Measurements from ENCODE around the gene HINT1. TPM values are rescaled to one million over a fixed set of nuclear protein-coding genes. Genes with fewer than 3 reads are reported as not detected.

Gene HINT1
- total and polyA plus RNA-seq, 2 of the 4 experiments (the other 2 are of a cell fraction): 179 to 352 TPM

DNA sequence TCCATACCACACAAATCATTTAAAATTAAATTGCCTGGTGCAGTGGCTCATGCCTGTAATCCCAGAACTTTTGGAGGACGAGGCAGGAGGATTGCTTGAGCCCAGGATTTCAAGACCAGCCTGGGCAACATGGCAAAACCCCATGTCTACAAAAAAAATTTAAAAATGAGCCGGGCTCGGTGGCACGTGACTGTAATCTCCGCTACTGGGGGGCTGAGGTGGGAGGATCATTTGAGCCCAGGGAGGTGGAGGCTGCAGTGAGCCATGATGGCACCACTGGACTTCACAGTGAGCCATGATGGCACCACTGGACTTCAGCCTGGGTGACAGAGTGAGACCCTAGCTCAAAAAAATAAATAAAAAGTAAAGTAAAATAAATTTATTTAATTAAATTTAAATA, 46.6 kb upstream of the HINT1 start:
- H3K79me1 ChIP-seq (ENCODE audit: low read depth in 1 of 2, low read length in 2 of 2): no peaks in the 10 kb centered on the region
- no peaks in the 10 kb centered on the region for H3K36me3 ChIP-seq (ENCODE audit: control insufficient read depth, insufficient read depth, low read length)
- CTCF ChIA-PET: interaction anchor here (0.6 to 0.7 kb wide), 2 partner anchors 394 to 1178 kb away, joined by 3 to 4 read pairs; no protein-coding TSS in a partner anchor
- no peaks in the 10 kb centered on the region for H3K9me1 ChIP-seq (ENCODE audit: insufficient read depth, low read length)
- no peak overlapping the region for H3K4me3 ChIP-seq (ENCODE audit: insufficient read depth, low read depth, low read length)
- ATAC-seq (ENCODE audit: low read depth): no peak
- H3K4ac ChIP-seq (ENCODE audit: low read depth, low read length): no peak overlapping the region
- H4K8ac ChIP-seq (ENCODE audit: low read depth in 2 of 2, low read length in 2 of 2): no peak overlapping the region
- intact Hi-C loops (cut with micrococcal nuclease): no loop called here
- peaks cover 2% of the 10 kb centered on the region for H3K4me1 ChIP-seq (ENCODE audit: control insufficient read depth, insufficient read depth, low read length)
- TF ChIP-seq RCOR1 (IDR thresholded peaks at IDR 0.05; ENCODE audit: insufficient replicate concordance, low read length) (no peak), BHLHE40 (IDR thresholded peaks at IDR 0.05; ENCODE audit: low read depth, low read length) (no peak), MAFK (IDR thresholded peaks at IDR 0.05; ENCODE audit: low read depth, low read length) (no peak), MAZ (IDR thresholded peaks at IDR 0.05; ENCODE audit: borderline replicate concordance, low read depth, low read length) (no peak), CEBPB (IDR thresholded peaks at IDR 0.05; ENCODE audit: low read depth, low read length) (no peak), SMC3 (IDR thresholded peaks at IDR 0.05; ENCODE audit: low read depth, low read length) (no peak), MXI1 (IDR thresholded peaks at IDR 0.05; ENCODE audit: borderline replicate concordance, low read depth, low read length) (no peak), POLR2A (IDR thresholded peaks at IDR 0.05; ENCODE audit: low read depth, low read length) (no peak)
- TF ChIP-seq, protein P1, sequence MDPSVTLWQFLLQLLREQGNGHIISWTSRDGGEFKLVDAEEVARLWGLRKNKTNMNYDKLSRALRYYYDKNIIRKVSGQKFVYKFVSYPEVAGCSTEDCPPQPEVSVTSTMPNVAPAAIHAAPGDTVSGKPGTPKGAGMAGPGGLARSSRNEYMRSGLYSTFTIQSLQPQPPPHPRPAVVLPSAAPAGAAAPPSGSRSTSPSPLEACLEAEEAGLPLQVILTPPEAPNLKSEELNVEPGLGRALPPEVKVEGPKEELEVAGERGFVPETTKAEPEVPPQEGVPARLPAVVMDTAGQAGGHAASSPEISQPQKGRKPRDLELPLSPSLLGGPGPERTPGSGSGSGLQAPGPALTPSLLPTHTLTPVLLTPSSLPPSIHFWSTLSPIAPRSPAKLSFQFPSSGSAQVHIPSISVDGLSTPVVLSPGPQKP (IDR thresholded peaks at IDR 0.05; ENCODE audit: borderline replicate concordance, low read depth, low read length): no peak
- TF ChIP-seq, protein P2, sequence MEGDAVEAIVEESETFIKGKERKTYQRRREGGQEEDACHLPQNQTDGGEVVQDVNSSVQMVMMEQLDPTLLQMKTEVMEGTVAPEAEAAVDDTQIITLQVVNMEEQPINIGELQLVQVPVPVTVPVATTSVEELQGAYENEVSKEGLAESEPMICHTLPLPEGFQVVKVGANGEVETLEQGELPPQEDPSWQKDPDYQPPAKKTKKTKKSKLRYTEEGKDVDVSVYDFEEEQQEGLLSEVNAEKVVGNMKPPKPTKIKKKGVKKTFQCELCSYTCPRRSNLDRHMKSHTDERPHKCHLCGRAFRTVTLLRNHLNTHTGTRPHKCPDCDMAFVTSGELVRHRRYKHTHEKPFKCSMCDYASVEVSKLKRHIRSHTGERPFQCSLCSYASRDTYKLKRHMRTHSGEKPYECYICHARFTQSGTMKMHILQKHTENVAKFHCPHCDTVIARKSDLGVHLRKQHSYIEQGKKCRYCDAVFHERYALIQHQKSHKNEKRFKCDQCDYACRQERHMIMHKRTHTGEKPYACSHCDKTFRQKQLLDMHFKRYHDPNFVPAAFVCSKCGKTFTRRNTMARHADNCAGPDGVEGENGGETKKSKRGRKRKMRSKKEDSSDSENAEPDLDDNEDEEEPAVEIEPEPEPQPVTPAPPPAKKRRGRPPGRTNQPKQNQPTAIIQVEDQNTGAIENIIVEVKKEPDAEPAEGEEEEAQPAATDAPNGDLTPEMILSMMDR (conservative IDR thresholded peaks at IDR 0.05; ENCODE audit: low read depth, low read length): no peak
- TF ChIP-seq, protein P3, sequence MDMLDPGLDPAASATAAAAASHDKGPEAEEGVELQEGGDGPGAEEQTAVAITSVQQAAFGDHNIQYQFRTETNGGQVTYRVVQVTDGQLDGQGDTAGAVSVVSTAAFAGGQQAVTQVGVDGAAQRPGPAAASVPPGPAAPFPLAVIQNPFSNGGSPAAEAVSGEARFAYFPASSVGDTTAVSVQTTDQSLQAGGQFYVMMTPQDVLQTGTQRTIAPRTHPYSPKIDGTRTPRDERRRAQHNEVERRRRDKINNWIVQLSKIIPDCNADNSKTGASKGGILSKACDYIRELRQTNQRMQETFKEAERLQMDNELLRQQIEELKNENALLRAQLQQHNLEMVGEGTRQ (IDR thresholded peaks at IDR 0.05; ENCODE audit: low read depth, low read length): no peak
- no peak overlapping the region for H3K27ac ChIP-seq (ENCODE audit: insufficient read depth, low read length)
- no peak overlapping the region for H2BK5ac ChIP-seq (ENCODE audit: low read depth, low read length, poor library complexity, severe bottlenecking)
- no peak overlapping the region for H2AFZ ChIP-seq (replicated peaks; ENCODE audit: low read length, poor library complexity)
- in situ Hi-C loops (cut with MboI; ENCODE audit: low sequenced_read_pairs): no loop called here
- no peak overlapping the region for H2BK20ac ChIP-seq (ENCODE audit: low read depth, low read length)
- no peak overlapping the region for H2AK5ac ChIP-seq (ENCODE audit: low read depth, low read length)
- H3K4me2 ChIP-seq (ENCODE audit: low read depth, low read length): no peak overlapping the region
- no peak overlapping the region for H2AK9ac ChIP-seq (replicated peaks; ENCODE audit: low read depth, low read length, poor library complexity)
- H4K5ac ChIP-seq (ENCODE audit: low read depth, low read length): no peak overlapping the region
- no TSS peak for BruUV-seq (replicated peaks)
- dilution Hi-C loops (cut with HindIII; ENCODE audit: low sequenced_read_pairs, unreplicated experiment): no loop called here
- POLR2A ChIA-PET (ENCODE audit: unreplicated experiment): no interaction called here
- H3K23ac ChIP-seq (ENCODE audit: low read depth, low read length): no peak overlapping the region
- no peak overlapping the region for H3K9ac ChIP-seq (ENCODE audit: low read depth, low read length)
- H2BK120ac ChIP-seq (ENCODE audit: low read depth, low read length): no peak overlapping the region
- H3K14ac ChIP-seq (replicated peaks; ENCODE audit: low read depth, low read length): no peak overlapping the region
- WGBS, 2 experiments (ENCODE audit: extremely low coverage in 2 of 2, insufficient read length in 1 of 2): 93% methylated on average over 3 of the region's 5 CpGs; no CpG with 5 or more reads in 1 of the 2 experiments
- no peaks in the 10 kb centered on the region for H3K27me3 ChIP-seq (ENCODE audit: control insufficient read depth, insufficient read depth, low read length)
- no peaks in the 10 kb centered on the region for H4K20me1 ChIP-seq (ENCODE audit: insufficient read depth, low read length)
- H3K18ac ChIP-seq (ENCODE audit: low read depth, low read length): no peak overlapping the region
- H3K9me3 ChIP-seq (ENCODE audit: control insufficient read depth, insufficient read depth, low read length): no peaks in the 10 kb centered on the region
- no peak overlapping the region for H3K56ac ChIP-seq (ENCODE audit: extremely low read depth, insufficient read depth, low read length)
- no peak overlapping the region for H4K91ac ChIP-seq (ENCODE audit: insufficient read depth, low read depth, low read length)
- no peak overlapping the region for H2BK15ac ChIP-seq (ENCODE audit: low read depth, low read length)
- DNase-seq: no peak
